Left forelimb (tissue), 1 donor: ENCODE data around the gene PTPRB.

Experiments used
- DNase-seq: peaks from one replicate; pipeline ENCODE4 v3.0.0-alpha.2; 2018; ENCODE audit warnings: low spot score

PTPRB gene

GRCh38 chr12:70637303-70638085, at the start of gene PTPRB:
Gene PTPRB (minus strand): TSS chr12:70637429. CDS start chr12:70637395, 34 bp downstream.
- DNase-seq: no peak

- DNase-seq: no peak
These were observed 49.7 kb upstream of the PTPRB start for GRCh38 chr12:70686907-70687306.

- DNase-seq: no peak
These were observed 49.1 kb upstream of the PTPRB start for GRCh38 chr12:70686299-70686698.

GRCh38 chr12:70683976-70684375, 46.7 kb upstream of the PTPRB start:
- no peak for DNase-seq

- no peak for DNase-seq
These were observed 34.5 kb upstream of the PTPRB start for GRCh38 chr12:70671698-70672097.

- DNase-seq: no peak
These were observed 33.7 kb upstream of the PTPRB start for GRCh38 chr12:70670948-70671347.

GRCh38 chr12:70667253-70667652, 30.0 kb upstream of the PTPRB start:
- no peak for DNase-seq

GRCh38 chr12:70666364-70666763, 29.1 kb upstream of the PTPRB start:
- DNase-seq: no peak

- DNase-seq: no peak
These were observed 27.2 kb upstream of the PTPRB start for GRCh38 chr12:70664465-70664881.

GRCh38 chr12:70663838-70664237, 26.6 kb upstream of the PTPRB start:
- no peak for DNase-seq

GRCh38 chr12:70661466-70662161, 24.4 kb upstream of the PTPRB start:
- DNase-seq: no peak

GRCh38 chr12:70660620-70661219, 23.5 kb upstream of the PTPRB start:
- DNase-seq: no peak

GRCh38 chr12:70660002-70660604, 22.9 kb upstream of the PTPRB start:
- DNase-seq: no peak

- no peak for DNase-seq
These were observed 21.9 kb upstream of the PTPRB start for GRCh38 chr12:70659077-70659606.

- no peak for DNase-seq
These were observed 20.5 kb upstream of the PTPRB start for GRCh38 chr12:70657616-70658286.

GRCh38 chr12:70652451-70652850, 15.2 kb upstream of the PTPRB start:
- DNase-seq: no peak

- DNase-seq: no peak
These were observed 11.6 kb upstream of the PTPRB start for GRCh38 chr12:70648831-70649230.

- no peak for DNase-seq
These were observed 11.0 kb upstream of the PTPRB start for GRCh38 chr12:70648191-70648590.

GRCh38 chr12:70646850-70647249, 9.6 kb upstream of the PTPRB start:
- no peak for DNase-seq

- DNase-seq: no peak
These were observed 8.5 kb upstream of the PTPRB start for GRCh38 chr12:70645494-70646317.

- DNase-seq: no peak
These were observed 7.6 kb upstream of the PTPRB start for GRCh38 chr12:70644861-70645260.
